Inflammatory macrophage treated with lipopolysaccharide for 4 hours (primary cell): ENCODE results near the gene GDF15.

Source experiments
- DNase-seq: peaks from one replicate; pipeline ENCODE4 v3.0.0-alpha.2; 2020

Gene GDF15

GRCh38 chr19:18419699-18420460 is 33.9 kb downstream of the GDF15 start:
- no peak for DNase-seq

GRCh38 chr19:18420930-18421329 is 35.0 kb downstream of the GDF15 start:
- no peak for DNase-seq

GRCh38 chr19:18421371-18421959 is 35.5 kb downstream of the GDF15 start:
- no peak for DNase-seq

GRCh38 chr19:18422530-18423191 is 36.7 kb downstream of the GDF15 start:
- DNase-seq = no peak

- DNase-seq = no peak
Measured at GRCh38 chr19:18423258-18424020, 37.5 kb downstream of the GDF15 start.

GRCh38 chr19:18424122-18424889 is 38.3 kb downstream of the GDF15 start:
- no peak for DNase-seq

GRCh38 chr19:18424890-18425514 is 39.0 kb downstream of the GDF15 start:
- no peak for DNase-seq

- no peak for DNase-seq
Measured at GRCh38 chr19:18425515-18426415, 39.8 kb downstream of the GDF15 start.

GRCh38 chr19:18426416-18426767 is 40.4 kb downstream of the GDF15 start:
- no peak for DNase-seq

- no peak for DNase-seq
Measured at GRCh38 chr19:18427080-18427742, 41.3 kb downstream of the GDF15 start.

- no peak for DNase-seq
Measured at GRCh38 chr19:18427743-18428113, 41.8 kb downstream of the GDF15 start.

- no peak for DNase-seq
Measured at GRCh38 chr19:18428173-18428786, 42.3 kb downstream of the GDF15 start.

GRCh38 chr19:18428787-18429674 is 43.1 kb downstream of the GDF15 start:
- DNase-seq = peak; percentile 72

- no peak for DNase-seq
Measured at GRCh38 chr19:18429717-18430416, 43.9 kb downstream of the GDF15 start.

GRCh38 chr19:18430417-18431144 is 44.6 kb downstream of the GDF15 start:
- DNase-seq = no peak

- no peak for DNase-seq
Measured at GRCh38 chr19:18431351-18432197, 45.6 kb downstream of the GDF15 start.
